Measurements from ENCODE around the gene SULT4A1. TPM values are rescaled to one million over a fixed set of nuclear protein-coding genes. Genes with fewer than 3 reads are reported as not detected.

Gene SULT4A1
- total RNA-seq, 1 experiment from 2014 or later, result 8.4 TPM

DNA sequence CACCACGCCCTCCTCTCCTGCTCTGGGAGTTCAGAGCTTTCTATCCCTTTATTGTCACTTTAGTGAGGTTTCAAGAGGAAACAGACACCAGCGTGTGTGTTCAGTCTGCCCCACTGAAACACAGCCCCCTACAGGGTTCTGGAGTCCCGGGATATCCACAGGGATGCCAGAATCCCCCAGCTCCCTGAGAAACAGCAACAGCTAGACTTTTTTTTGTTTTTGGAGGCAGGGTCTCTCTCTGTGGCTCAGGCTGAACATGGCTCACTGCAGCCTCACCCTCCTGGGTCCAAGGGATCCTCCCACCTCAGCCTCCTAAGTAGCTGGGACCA is 10.4 kb downstream of the SULT4A1 start:
- Histone ChIP-seq H3K36me3 (ENCODE audit: control insufficient read depth in 1 of 2, insufficient read depth in 2 of 2, low read length in 2 of 2) (no peaks in the 10 kb centered on the region), H3K4me1 (ENCODE audit: control insufficient read depth in 1 of 2, insufficient read depth in 2 of 2, low read length in 2 of 2) (peaks cover 0 to 6% of the 10 kb centered on the region in 2 experiments; a peak in 1 of 4 replicates), H3K9ac (ENCODE audit: low read length) (no peak overlapping the region), H3K27me3 (ENCODE audit: insufficient read depth, low read length) (peaks cover 5% of the 10 kb centered on the region; the same call in 1 of the 2 replicates), H4K20me1 (ENCODE audit: insufficient read depth) (no peaks in the 10 kb centered on the region), H2AFZ (ENCODE audit: low read depth, low read length, poor library complexity, severe bottlenecking) (no peak overlapping the region), H3K4me2 (ENCODE audit: low read length) (no peak overlapping the region), H3K9me3 (ENCODE audit: control insufficient read depth in 1 of 2, insufficient read depth in 1 of 2, low read depth in 1 of 2, low read length in 2 of 2) (no peaks in the 10 kb centered on the region), H3K79me2 (ENCODE audit: insufficient read depth, low read length) (peaks cover 70% of the 10 kb centered on the region), H3K4me3 (replicated peaks in 1 of 2; ENCODE audit: low read depth in 1 of 2, low read length in 2 of 2) (no peak overlapping the region), H3K9me2 (ENCODE audit: insufficient read depth) (no peaks in the 10 kb centered on the region), H3K27ac (ENCODE audit: low read depth, low read length) (no peak overlapping the region)
- TF ChIP-seq CEBPB (IDR thresholded peaks at IDR 0.05; ENCODE audit: low read depth) (no peak), JUND (IDR thresholded peaks at IDR 0.05) (no peak), YY1 (IDR thresholded peaks at IDR 0.05; ENCODE audit: extremely low read depth, insufficient replicate concordance, low read depth, low read length) (no peak), ELF1 (IDR thresholded peaks at IDR 0.05; ENCODE audit: borderline replicate concordance, low read depth) (no peak), RAD21 (IDR thresholded peaks at IDR 0.05; ENCODE audit: low read depth) (no peak), CBX3 (IDR thresholded peaks at IDR 0.05; ENCODE audit: low read depth) (no peak), ZFX (IDR thresholded peaks at IDR 0.05) (no peak), POLR2AphosphoS5 (IDR thresholded peaks at IDR 0.05; ENCODE audit: low read depth, low read length) (no peak), SIN3A (IDR thresholded peaks at IDR 0.05; ENCODE audit: low read depth) (no peak), SRF (IDR thresholded peaks at IDR 0.05; ENCODE audit: low read depth) (no peak), EZH2phosphoT487 (IDR thresholded peaks at IDR 0.05; ENCODE audit: borderline replicate concordance) (no peak), FOSL1 (IDR thresholded peaks at IDR 0.05; ENCODE audit: low read depth) (no peak), ZNF274 (IDR thresholded peaks at IDR 0.05; ENCODE audit: low read depth, low read length) (no peak), POLR2A (IDR thresholded peaks at IDR 0.05; ENCODE audit: borderline replicate concordance, extremely low read depth, insufficient read depth, insufficient read length) (no peak), EGR1 (IDR thresholded peaks at IDR 0.05; ENCODE audit: low read depth) (no peak), SP1 (IDR thresholded peaks at IDR 0.05; ENCODE audit: low read depth) (no peak)
- TF ChIP-seq, protein P1, sequence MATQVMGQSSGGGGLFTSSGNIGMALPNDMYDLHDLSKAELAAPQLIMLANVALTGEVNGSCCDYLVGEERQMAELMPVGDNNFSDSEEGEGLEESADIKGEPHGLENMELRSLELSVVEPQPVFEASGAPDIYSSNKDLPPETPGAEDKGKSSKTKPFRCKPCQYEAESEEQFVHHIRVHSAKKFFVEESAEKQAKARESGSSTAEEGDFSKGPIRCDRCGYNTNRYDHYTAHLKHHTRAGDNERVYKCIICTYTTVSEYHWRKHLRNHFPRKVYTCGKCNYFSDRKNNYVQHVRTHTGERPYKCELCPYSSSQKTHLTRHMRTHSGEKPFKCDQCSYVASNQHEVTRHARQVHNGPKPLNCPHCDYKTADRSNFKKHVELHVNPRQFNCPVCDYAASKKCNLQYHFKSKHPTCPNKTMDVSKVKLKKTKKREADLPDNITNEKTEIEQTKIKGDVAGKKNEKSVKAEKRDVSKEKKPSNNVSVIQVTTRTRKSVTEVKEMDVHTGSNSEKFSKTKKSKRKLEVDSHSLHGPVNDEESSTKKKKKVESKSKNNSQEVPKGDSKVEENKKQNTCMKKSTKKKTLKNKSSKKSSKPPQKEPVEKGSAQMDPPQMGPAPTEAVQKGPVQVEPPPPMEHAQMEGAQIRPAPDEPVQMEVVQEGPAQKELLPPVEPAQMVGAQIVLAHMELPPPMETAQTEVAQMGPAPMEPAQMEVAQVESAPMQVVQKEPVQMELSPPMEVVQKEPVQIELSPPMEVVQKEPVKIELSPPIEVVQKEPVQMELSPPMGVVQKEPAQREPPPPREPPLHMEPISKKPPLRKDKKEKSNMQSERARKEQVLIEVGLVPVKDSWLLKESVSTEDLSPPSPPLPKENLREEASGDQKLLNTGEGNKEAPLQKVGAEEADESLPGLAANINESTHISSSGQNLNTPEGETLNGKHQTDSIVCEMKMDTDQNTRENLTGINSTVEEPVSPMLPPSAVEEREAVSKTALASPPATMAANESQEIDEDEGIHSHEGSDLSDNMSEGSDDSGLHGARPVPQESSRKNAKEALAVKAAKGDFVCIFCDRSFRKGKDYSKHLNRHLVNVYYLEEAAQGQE (IDR thresholded peaks at IDR 0.05; ENCODE audit: low read depth), result no peak
- TF ChIP-seq, protein P2, sequence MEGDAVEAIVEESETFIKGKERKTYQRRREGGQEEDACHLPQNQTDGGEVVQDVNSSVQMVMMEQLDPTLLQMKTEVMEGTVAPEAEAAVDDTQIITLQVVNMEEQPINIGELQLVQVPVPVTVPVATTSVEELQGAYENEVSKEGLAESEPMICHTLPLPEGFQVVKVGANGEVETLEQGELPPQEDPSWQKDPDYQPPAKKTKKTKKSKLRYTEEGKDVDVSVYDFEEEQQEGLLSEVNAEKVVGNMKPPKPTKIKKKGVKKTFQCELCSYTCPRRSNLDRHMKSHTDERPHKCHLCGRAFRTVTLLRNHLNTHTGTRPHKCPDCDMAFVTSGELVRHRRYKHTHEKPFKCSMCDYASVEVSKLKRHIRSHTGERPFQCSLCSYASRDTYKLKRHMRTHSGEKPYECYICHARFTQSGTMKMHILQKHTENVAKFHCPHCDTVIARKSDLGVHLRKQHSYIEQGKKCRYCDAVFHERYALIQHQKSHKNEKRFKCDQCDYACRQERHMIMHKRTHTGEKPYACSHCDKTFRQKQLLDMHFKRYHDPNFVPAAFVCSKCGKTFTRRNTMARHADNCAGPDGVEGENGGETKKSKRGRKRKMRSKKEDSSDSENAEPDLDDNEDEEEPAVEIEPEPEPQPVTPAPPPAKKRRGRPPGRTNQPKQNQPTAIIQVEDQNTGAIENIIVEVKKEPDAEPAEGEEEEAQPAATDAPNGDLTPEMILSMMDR (IDR thresholded peaks at IDR 0.05 in 2 of 3, conservative IDR thresholded peaks at IDR 0.05 in 1 of 3; ENCODE audit: borderline replicate concordance in 1 of 3, insufficient read depth in 1 of 3, low read depth in 2 of 3, low read length in 2 of 3), result no peak
- TF ChIP-seq, protein P3, sequence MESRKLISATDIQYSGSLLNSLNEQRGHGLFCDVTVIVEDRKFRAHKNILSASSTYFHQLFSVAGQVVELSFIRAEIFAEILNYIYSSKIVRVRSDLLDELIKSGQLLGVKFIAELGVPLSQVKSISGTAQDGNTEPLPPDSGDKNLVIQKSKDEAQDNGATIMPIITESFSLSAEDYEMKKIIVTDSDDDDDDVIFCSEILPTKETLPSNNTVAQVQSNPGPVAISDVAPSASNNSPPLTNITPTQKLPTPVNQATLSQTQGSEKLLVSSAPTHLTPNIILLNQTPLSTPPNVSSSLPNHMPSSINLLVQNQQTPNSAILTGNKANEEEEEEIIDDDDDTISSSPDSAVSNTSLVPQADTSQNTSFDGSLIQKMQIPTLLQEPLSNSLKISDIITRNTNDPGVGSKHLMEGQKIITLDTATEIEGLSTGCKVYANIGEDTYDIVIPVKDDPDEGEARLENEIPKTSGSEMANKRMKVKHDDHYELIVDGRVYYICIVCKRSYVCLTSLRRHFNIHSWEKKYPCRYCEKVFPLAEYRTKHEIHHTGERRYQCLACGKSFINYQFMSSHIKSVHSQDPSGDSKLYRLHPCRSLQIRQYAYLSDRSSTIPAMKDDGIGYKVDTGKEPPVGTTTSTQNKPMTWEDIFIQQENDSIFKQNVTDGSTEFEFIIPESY (IDR thresholded peaks at IDR 0.05; ENCODE audit: extremely low read depth, insufficient replicate concordance, low read length), result no peak
- TF ChIP-seq, protein P4, sequence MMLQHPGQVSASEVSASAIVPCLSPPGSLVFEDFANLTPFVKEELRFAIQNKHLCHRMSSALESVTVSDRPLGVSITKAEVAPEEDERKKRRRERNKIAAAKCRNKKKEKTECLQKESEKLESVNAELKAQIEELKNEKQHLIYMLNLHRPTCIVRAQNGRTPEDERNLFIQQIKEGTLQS (IDR thresholded peaks at IDR 0.05), result no peak
- BruUV-seq (replicated peaks), result no TSS peak
- ChIA-PET RAD21 (ENCODE audit: low non-redundant PET in 1 of 2, low total read pairs in 2 of 2, uncharacterized antibody in 2 of 2, unreplicated experiment in 2 of 2) (no interaction called here), CTCF (interaction anchor here (1.3 kb wide), 1 partner anchor 31 kb away, joined by 3 read pairs; no protein-coding TSS in a partner anchor), POLR2A (no interaction called here)
- ATAC-seq (no peak), DNase-seq (ENCODE audit: low read depth, low spot score) (no peak)
- intact Hi-C loops (cut with micrococcal nuclease), result no loop called here

Measured in HCT116 (cell line).